Activated T-cell treated with anti-CD3 and anti-CD28 coated beads for 48 hours (primary cell): Measurements from ENCODE around the gene TRMT2B.
A peak's percentile ranks its signal among the peaks of the same experiment; 100 is the strongest.
"Not testable (repeated sequence)": the region's sequence is repeated elsewhere in the genome, so short reads cannot be mapped to it uniquely, and the experiment has no call there.

Experiments
- DNase-seq: peaks from one replicate; pipeline ENCODE4 v3.0.0-alpha.2; 2020; ENCODE audit warnings: low read depth

Gene TRMT2B

GRCh38 chrX:101051549-101052302 is at the start of gene TRMT2B:
Gene TRMT2B (minus strand): TSS chrX:101052111. CDS start chrX:101042289, 9,822 bp downstream.
- peak; percentile 64 for DNase-seq

- DNase-seq, result peak; percentile 88
Measured at GRCh38 chrX:101097546-101098453, 45.9 kb upstream of the TRMT2B start, which contains the start of gene CENPI. Gene CENPI (plus strand): TSS chrX:101098204. CDS start chrX:101101071, 2,867 bp downstream.

GRCh38 chrX:101091817-101092216 is 39.9 kb upstream of the TRMT2B start:
- no peak for DNase-seq

GRCh38 chrX:101081231-101081630 is 29.3 kb upstream of the TRMT2B start:
- no peak for DNase-seq

- DNase-seq, result no peak
Measured at GRCh38 chrX:101080326-101081124, 28.6 kb upstream of the TRMT2B start.

GRCh38 chrX:101079736-101080270 is 27.9 kb upstream of the TRMT2B start:
- no peak for DNase-seq

- DNase-seq, result no peak
Measured at GRCh38 chrX:101078716-101079598, 27.0 kb upstream of the TRMT2B start, which contains the start of gene TMEM35A. Gene TMEM35A (plus strand): TSS chrX:101078879. CDS start chrX:101079003, 124 bp downstream.

- no peak for DNase-seq
Measured at GRCh38 chrX:101071582-101071981, 19.7 kb upstream of the TRMT2B start.

- DNase-seq, result no peak
Measured at GRCh38 chrX:101062176-101062575, 10.3 kb upstream of the TRMT2B start.

GRCh38 chrX:101057093-101057714 is 5.3 kb upstream of the TRMT2B start:
- no peak for DNase-seq

GRCh38 chrX:101056551-101056950 is 4.6 kb upstream of the TRMT2B start:
- not testable (repeated sequence) for DNase-seq

GRCh38 chrX:101051153-101051548 is 760 bp downstream of the TRMT2B start:
- no peak for DNase-seq

- DNase-seq, result no peak
Measured at GRCh38 chrX:101040197-101040596, 11.7 kb downstream of the TRMT2B start.

GRCh38 chrX:101037231-101037630 is 14.7 kb downstream of the TRMT2B start:
- no peak for DNase-seq

GRCh38 chrX:101029665-101030064 is 22.2 kb downstream of the TRMT2B start:
- DNase-seq, result no peak

- DNase-seq, result no peak
Measured at GRCh38 chrX:101028562-101028961, 23.3 kb downstream of the TRMT2B start.

GRCh38 chrX:101025126-101025525 is 26.8 kb downstream of the TRMT2B start:
- DNase-seq, result no peak

- DNase-seq, result no peak
Measured at GRCh38 chrX:101022020-101022419, 29.9 kb downstream of the TRMT2B start.

- DNase-seq, result not testable (repeated sequence)
Measured at GRCh38 chrX:101012031-101012430, 39.9 kb downstream of the TRMT2B start.

- DNase-seq, result no peak
Measured at GRCh38 chrX:101009090-101009489, 42.8 kb downstream of the TRMT2B start.
